ENCODE data around the gene NKAIN2.
"Not testable (repeated sequence)": the region's sequence is repeated elsewhere in the genome, so short reads cannot be mapped to it uniquely, and the experiment has no call there.

Gene NKAIN2

GRCh38 chr6:124722141-124722878, 918.6 kb downstream of the NKAIN2 start:
- DNase-seq, result no peak

DNA sequence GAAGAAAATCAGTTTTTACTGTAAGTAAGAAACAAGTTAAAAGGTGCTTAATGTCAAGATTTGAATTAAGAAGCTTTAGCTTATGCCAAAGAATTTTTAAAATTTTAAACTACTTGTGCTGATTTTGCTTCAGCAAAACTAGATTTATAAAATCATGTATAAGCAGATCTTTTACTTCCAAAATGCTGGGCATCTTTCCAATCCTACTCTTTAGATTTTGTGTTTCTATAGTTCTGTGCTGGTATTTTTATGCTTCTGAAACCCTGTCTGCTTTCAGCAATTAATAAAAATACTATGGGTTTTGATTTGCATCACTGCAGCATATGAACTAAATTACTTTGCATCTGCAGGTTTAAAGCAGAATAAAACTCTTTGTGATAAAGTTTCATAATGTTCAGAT, 920.0 kb downstream of the NKAIN2 start:
- no peak for DNase-seq

GRCh38 chr6:124737804-124738203, 934.1 kb downstream of the NKAIN2 start:
- not testable (repeated sequence) for DNase-seq

- no peak for DNase-seq
Measured at GRCh38 chr6:124738482-124738881, 934.8 kb downstream of the NKAIN2 start.

DNA sequence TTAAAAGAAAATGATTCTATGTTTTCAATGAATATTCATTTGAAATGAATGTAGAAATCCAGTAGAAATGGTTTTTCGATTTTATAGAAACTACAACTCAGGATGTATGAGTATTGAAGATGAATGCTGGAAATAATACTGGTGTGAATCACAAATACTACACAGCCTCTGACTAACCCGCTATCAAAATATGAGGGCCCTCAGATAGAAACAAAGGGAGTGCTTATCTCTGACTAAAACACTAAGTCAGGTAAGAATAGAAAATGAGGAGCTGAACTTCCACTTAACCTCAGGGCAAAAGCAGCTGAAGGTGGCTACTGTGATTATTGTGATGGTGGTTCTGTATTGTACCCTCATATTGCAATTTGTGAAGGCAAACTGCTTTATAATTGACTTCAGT, 937.7 kb downstream of the NKAIN2 start:
- DNase-seq, result no peak

DNA sequence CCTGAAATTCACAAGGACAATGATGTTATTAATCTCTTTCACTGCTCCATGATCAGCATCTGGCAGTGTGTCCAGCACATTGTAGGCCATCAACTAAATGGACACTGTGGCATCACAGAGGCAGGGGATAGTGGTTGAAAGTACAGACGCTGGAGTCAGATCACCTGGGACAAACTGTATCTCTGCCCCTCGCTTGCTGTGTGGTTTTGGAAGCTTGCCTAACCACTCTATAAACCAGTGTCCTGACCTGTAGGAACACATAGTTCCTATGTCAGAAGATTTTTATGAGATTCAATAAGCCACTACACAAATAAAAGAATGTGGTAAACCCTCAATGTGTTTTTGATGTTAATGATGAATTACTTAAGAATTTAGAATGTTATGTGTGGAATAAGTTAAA, 939.3 kb downstream of the NKAIN2 start:
- DNase-seq, result no peak

DNA sequence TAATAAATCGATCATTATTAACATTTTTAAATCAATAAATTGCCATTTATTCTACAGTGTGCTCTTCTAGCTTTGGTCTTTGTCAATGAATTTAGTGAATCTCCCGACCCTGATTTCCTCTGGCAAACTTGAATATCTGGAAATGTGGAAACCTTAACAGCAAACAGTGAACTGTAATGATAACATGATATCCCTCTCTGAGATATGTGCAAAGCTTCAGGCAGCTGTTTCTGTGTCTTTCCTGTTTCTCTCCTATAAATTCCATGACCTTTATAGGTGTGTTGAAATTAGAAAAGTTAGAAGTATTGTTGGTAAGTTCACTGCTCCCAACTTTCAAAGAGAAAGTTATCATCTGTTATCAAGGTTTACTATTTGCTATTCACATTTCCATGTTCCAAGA, 939.8 kb downstream of the NKAIN2 start:
- no peak for DNase-seq

- no peak for DNase-seq
Measured at GRCh38 chr6:124747349-124747748, 943.7 kb downstream of the NKAIN2 start.

GRCh38 chr6:124748778-124749177, 945.1 kb downstream of the NKAIN2 start:
- DNase-seq, result no peak

- DNase-seq, result no peak
Measured at GRCh38 chr6:124753001-124753400, 949.3 kb downstream of the NKAIN2 start.

DNA sequence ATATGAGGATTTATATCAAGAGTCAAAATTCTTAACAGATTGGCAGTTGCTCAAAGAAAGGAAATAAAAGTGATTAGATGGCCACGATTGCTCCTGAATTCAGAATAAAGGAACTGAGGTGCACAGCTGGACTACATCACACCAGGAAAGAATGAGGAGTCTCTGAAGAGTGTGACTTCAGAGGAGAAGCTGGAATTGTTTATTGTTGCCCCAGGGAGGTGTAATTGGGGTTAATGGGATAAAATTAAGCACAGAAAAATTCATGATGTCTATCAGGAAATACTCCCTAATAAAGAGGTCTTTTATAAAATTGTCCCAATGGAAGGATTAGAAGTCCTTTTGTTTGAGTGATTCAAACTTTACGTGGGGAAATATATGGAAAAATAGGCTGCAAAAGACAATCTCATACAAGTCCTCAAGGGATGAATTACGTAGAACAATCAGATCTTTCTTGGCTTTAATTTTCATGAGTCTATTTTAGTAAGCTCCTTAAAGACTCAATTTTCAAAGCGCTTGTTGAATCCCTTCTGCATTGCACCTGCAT, 950.0 kb downstream of the NKAIN2 start:
- DNase-seq, result no peak

DNA sequence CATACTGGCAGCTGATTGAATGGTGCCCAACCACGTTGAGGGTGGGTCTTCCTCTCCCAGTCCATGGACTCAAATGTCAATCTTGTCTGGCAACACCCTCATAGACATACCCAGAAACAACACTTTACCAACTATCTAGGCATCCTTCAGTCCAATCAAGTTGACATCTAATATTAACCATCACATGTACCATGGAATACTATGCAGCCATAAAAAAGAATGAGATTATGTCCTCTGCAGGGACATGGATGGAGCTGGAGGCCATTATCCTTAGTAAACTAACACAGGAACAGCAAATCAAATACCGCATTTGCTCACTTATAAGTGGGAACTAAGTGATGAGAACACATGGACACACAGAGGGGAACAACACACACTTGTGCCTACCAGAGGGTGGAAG, 951.7 kb downstream of the NKAIN2 start:
- no peak for DNase-seq

- no peak for DNase-seq
Measured at GRCh38 chr6:124757560-124757959, 953.9 kb downstream of the NKAIN2 start.

- no peak for DNase-seq
Measured at GRCh38 chr6:124758663-124759062, 955.0 kb downstream of the NKAIN2 start.

- DNase-seq, result no peak
Measured at GRCh38 chr6:124765280-124765679, 961.6 kb downstream of the NKAIN2 start.

DNA sequence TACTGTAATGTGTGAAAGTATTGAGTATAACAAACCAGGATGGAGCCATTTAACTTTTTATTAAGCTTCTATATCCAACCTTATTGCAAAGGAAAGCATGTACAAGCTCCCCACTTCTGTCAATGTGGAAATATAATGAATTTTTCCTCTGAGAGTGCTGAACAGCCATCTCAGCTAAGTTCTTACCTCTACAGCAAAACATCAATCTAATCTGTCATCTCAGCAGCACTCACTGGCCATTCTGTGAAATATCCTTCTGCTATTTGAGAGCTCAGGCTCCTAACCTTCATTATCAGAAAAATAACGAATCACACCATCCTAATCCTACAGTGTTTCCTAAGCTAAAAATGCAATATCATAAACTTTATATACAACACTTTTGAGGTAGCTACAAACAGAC, 964.6 kb downstream of the NKAIN2 start:
- no peak for DNase-seq

DNA sequence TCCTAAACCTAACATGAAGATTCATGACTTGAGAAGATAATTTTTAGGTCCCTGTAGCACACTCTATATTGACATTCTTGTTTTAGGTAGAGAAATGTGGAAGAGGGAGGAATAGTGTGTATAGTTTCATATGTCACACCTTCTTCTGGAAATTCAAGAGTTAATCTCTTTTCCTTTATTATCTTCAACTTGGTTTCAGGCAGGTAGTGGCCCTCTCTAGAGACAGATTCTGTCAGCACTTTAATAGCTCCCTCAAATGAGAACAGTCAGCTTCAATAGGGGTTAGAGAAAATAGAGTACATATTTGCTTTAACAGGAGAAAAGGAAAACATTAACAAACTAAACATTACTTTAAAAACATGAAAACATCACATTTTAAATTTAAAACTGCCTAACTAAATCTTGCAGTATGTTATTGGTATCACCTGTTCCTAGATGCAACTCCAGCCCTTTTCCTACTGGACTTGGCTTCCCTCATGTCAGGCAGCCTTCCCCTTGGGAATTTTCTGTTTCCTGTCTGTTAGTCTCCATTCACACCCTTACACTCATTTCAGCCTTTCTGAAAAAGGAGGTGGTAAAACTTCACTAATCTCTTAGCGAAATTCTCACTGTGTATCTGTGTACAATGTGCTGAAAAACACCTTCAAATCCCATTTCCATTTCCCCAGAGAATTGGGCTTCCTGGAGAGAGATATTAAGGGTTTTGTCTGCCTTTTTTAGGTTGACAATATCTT, 966.3 kb downstream of the NKAIN2 start:
- DNase-seq, result peak in 1 of 2 experiments; percentile 14

GRCh38 chr6:124770784-124771183, 967.1 kb downstream of the NKAIN2 start:
- no peak for DNase-seq

DNA sequence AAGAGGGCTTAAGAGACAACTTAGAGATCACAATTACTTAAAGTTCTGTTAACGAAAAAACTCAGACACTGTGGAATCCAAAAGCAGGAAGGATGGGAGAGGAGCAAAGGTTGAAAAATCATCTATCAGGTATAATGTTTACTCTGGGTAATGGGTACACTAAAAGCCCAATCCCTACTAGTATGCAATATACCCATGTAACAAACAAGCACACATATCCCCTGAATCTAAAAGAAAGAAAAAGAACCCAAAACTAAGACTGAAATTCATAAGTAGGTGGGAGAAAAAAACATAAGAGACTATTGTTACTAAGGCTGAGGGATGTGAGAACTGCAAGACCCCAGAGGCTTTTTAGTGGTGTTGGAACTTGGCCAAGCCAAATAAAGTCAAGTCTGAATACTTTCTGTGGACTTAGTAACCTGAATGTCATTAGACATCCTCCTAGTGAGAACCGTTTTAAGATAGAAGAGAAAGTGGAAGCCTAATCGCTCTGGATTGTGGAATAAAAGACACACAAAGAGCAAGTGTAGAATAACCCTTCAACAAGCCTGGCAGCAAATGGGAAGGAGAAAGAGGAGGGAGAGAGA, 969.2 kb downstream of the NKAIN2 start:
- no peak for DNase-seq

GRCh38 chr6:124775121-124775520, 971.5 kb downstream of the NKAIN2 start:
- peak; percentile 26 to 67 for DNase-seq

GRCh38 chr6:124777863-124778262, 974.2 kb downstream of the NKAIN2 start:
- DNase-seq, result no peak

DNA sequence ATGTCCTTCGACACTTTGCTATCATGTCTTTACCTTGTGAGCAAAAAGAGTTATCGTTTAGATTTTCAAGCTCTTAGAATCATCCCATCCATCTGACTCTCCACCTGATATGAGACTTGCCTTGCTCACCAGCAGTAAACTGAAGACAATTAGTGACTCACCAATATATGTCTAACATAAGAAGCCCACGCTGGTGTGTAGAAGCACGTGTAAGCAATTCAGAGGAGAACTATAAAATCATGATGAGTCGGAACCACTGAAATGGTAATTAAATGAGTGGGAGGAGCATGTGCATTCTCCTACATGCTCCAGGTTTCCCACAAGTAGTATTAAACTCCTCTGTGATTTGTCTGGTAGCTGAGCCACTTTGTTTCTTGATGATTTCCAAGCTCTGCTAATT, 977.0 kb downstream of the NKAIN2 start:
- no peak for DNase-seq

- DNase-seq, result no peak
Measured at GRCh38 chr6:124783344-124783743, 979.7 kb downstream of the NKAIN2 start.

DNA sequence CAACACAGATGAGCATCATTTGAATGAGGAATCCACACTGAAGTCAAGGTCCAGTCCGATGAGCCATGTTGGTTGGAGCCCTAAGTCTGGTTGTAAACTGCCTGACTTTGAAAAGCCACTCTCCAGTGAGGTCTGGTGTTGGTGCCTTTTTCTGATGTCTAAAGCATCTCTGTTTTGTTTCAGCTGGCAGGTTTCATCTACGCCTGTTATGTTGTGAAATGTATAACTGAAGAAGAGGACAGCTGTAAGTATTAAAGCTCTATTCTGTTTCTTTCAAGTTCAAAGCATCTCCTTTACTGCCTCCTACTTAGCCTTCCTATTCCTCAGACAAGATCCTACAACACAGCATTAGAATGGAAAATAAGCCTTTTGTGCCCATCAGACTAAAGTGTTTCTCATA, 987.5 kb downstream of the NKAIN2 start:
- no peak for DNase-seq
